K562 (cell line): ENCODE measurements around the gene CAMK2D. TPM values are rescaled to one million over a fixed set of nuclear protein-coding genes. Genes with fewer than 3 reads are reported as not detected.

Experiments
- ATAC-seq: fragments of 200-7000 bp; cut with Tn5 transposase; 3 replicates; pipeline ENCODE4 v1.9.1; 2020; ENCODE audit warnings: moderate library complexity
- BruUV-seq: library from RNA; stranded (reverse); fragments of 400-500 nt; replicated peaks from 2 replicates; lab custom pipeline; 2021; lab: Mats Ljungman, UMichigan
- CTCF ChIA-PET: fragments of 300-600 bp; formaldehyde crosslinking; extraction: SDS; loops from one replicate; lab custom pipeline; 2021; ENCODE audit warnings: low intra/inter-chr PET ratio; lab: Yijun Ruan, JAX
- POLR2A ChIA-PET: fragments of 300-600, 350-650 bp; sonication (Branson Sonifier 250); formaldehyde crosslinking; extraction: SDS; loops from one replicate; lab custom pipeline; 2021; ENCODE audit warnings: antibody characterized with exemption, inconsistent platforms; lab: Yijun Ruan, JAX
- DNase-seq, 4 experiments: peaks; one replicate each; pipeline versions ENCODE4 v3.0.0 to v3.0.0-alpha.2; 2011 to 2018; ENCODE audit warnings: low spot score in 3 of 4, mixed read lengths in 3 of 4; ENCODE audit errors: extremely low read depth in 1 of 4
- FAIRE-seq: peaks from 2 replicates; lab custom pipeline; 2011; peaks lifted over from hg19 to GRCh38; lab: Jason Lieb, UNC
- H2AFZ ChIP-seq: 2 replicates; pipeline ENCODE4 v1.6.0; 2011; ENCODE audit warnings: low read depth, low read length, control low read depth, inconsistent platforms
- H3K27ac ChIP-seq: fragments of 200-600 bp; 3 replicates; pipeline ENCODE4 v1.8.0; 2011; ENCODE audit warnings: low read depth, mild to moderate bottlenecking, control low read depth, inconsistent platforms, low read length, moderate library complexity, mixed read lengths; ENCODE audit errors: extremely low read depth
- H3K27me3 ChIP-seq, 2 experiments: fragments of 300-600 bp in 1 of 2; 2 replicates in 1 of 2; 3 replicates in 1 of 2; pipeline versions ENCODE4 v1.6.0 to v1.8.0; 2011; ENCODE audit warnings: inconsistent platforms in 2 of 2, low read length in 2 of 2, mild to moderate bottlenecking in 1 of 2, mixed read lengths in 1 of 2, moderate library complexity in 1 of 2; ENCODE audit not compliant: control insufficient read depth in 2 of 2, insufficient read depth in 2 of 2
- H3K36me3 ChIP-seq: fragments of 300-600 bp; 3 replicates; pipeline ENCODE4 v1.8.0; 2011; ENCODE audit warnings: mild to moderate bottlenecking, low read length, inconsistent platforms; ENCODE audit not compliant: control insufficient read depth, insufficient read depth
- H3K4me1 ChIP-seq, 2 experiments: fragments of 200-600 bp in 1 of 2; replicated peaks in 1 of 2; 2 replicates in 1 of 2; 3 replicates in 1 of 2; pipeline versions ENCODE4 v1.5.1 to v1.8.0; 2011; ENCODE audit warnings: inconsistent platforms in 2 of 2, low read length in 2 of 2, mild to moderate bottlenecking in 1 of 2, mixed read lengths in 1 of 2, moderate library complexity in 1 of 2; ENCODE audit not compliant: control insufficient read depth in 2 of 2, insufficient read depth in 2 of 2
- H3K4me2 ChIP-seq: 2 replicates; pipeline ENCODE4 v1.6.1; 2011; ENCODE audit warnings: low read length, control low read depth, inconsistent platforms, mixed read lengths; ENCODE audit not compliant: insufficient read depth
- H3K4me3 ChIP-seq: fragments of 200-600 bp; sonication (generic), shearing (Covaris generic); 2 replicates; pipeline ENCODE4 v1.5.1; 2016; ENCODE audit warnings: control low read depth, inconsistent platforms
- H3K79me2 ChIP-seq: fragments of 200-600 bp; 3 replicates; pipeline ENCODE4 v1.8.0; 2011; ENCODE audit warnings: low read length, inconsistent platforms; ENCODE audit not compliant: control insufficient read depth, insufficient read depth
- H3K9ac ChIP-seq, 2 experiments: 2 replicates each; pipeline versions ENCODE4 v1.6.0 to v1.6.1; 2011; ENCODE audit warnings: low read depth in 2 of 2, low read length in 2 of 2, control low read depth in 1 of 2, inconsistent platforms in 1 of 2, mild to moderate bottlenecking in 1 of 2, mixed read lengths in 1 of 2; ENCODE audit not compliant: insufficient read depth in 1 of 2
- H3K9me1 ChIP-seq: one replicate; pipeline ENCODE4 v1.6.0; 2011; ENCODE audit warnings: inconsistent platforms, mild to moderate bottlenecking, low read length, moderate library complexity; ENCODE audit not compliant: control insufficient read depth, insufficient read depth
- H3K9me3 ChIP-seq: replicated peaks from 2 replicates; pipeline ENCODE4 v1.5.1; 2011; ENCODE audit warnings: low read depth, low read length, inconsistent platforms; ENCODE audit not compliant: control insufficient read depth, insufficient read depth
- H4K20me1 ChIP-seq: replicated peaks from 2 replicates; pipeline ENCODE4 v1.6.1; 2011; ENCODE audit warnings: low read length, inconsistent platforms, mixed read lengths; ENCODE audit not compliant: control insufficient read depth, insufficient read depth
- CTCF ChIP-seq, 3 experiments: IDR thresholded peaks in 2 of 3; conservative IDR thresholded peaks in 1 of 3; 2 replicates each; pipeline ENCODE4 v1.5.1; 2011 to 2012; ENCODE audit warnings: low read length in 3 of 3, mild to moderate bottlenecking in 3 of 3, control low read depth in 2 of 3, improper control_type of control experiment in 1 of 3, inconsistent platforms in 1 of 3, low read depth in 1 of 3, mixed read lengths in 1 of 3, moderate library complexity in 1 of 3; ENCODE audit not compliant: insufficient read depth in 2 of 3
- FOXM1 ChIP-seq, 2 experiments: fragments of 450-650 bp in 1 of 2; sonication (generic) in 1 of 2; formaldehyde crosslinking in 1 of 2; IDR thresholded peaks; 2 replicates each; pipeline versions ENCODE4 v1.6.1 to v1.9.0; 2017 to 2022; ENCODE audit warnings: low read depth in 2 of 2, mild to moderate bottlenecking in 2 of 2, missing genetic modification reagents in 1 of 2, moderate library complexity in 1 of 2
- HINFP ChIP-seq: fragments of 450-650 bp; conservative IDR thresholded peaks from 2 replicates; pipeline ENCODE4 v1.6.1; 2016; ENCODE audit warnings: missing genetic modification characterization, low read depth, mild to moderate bottlenecking, control low read depth, missing compliant biosample characterization
- IRF1 ChIP-seq: sonication (generic); formaldehyde crosslinking; IDR thresholded peaks from 2 replicates; pipeline ENCODE4 v1.8.0; 2022; ENCODE audit warnings: missing genetic modification reagents, mild to moderate bottlenecking, borderline replicate concordance
- LEF1 ChIP-seq: fragments of 450-650 bp; IDR thresholded peaks from 2 replicates; pipeline ENCODE4 v1.6.1; 2016; ENCODE audit warnings: mild to moderate bottlenecking
- SMARCA4 ChIP-seq: fragments of 450-650 bp; IDR thresholded peaks from 2 replicates; pipeline ENCODE4 v1.6.1; 2016
- WGBS: fragments of 100-300 bp; shearing (Covaris generic); methylation state at CpG from one replicate; pipeline ENCODE4 v1.1.6; 2016; ENCODE audit warnings: low coverage, mixed read lengths; ENCODE audit not compliant: insufficient coverage; ENCODE audit errors: missing lambda C conversion rate; 5-methylcytosine and 5-hydroxymethylcytosine counted together
- in situ Hi-C: fragments of 300-500 bp; cut with MboI; formaldehyde crosslinking; loops from 4 replicates; pipeline ENCODE4 v1.15.0; 2018; ENCODE audit warnings: inconsistent platforms, mixed read lengths
- intact Hi-C: fragments of 100-400 bp; cut with micrococcal nuclease; formaldehyde crosslinking; loops from 2 replicates; pipeline ENCODE4 v1.14.2; 2022
- polyA plus RNA-seq, 8 experiments: library from polyadenylated mRNA; depleted of rRNA in 4 of 8; stranded (reverse) in 5 of 8; unstranded in 3 of 8; fragments of >200 nt; fragmentation: Nextera tagmentation in 2 of 8; fragmentation: Illumina TruSeq in 1 of 8; extraction: Ambion mirVana in 2 of 8; extraction: Trizol in 1 of 8; gene quantifications; 2 replicates each; pipeline versions ENCODE4 v1.2.1 to v1.2.3, GENCODE V29; 2011 to 2014; ENCODE audit warnings: inconsistent platforms in 1 of 8, missing spikeins in 1 of 8
- total RNA-seq, 7 experiments: library from RNA; depleted of rRNA in 6 of 7; stranded (reverse); fragments of >200 nt in 6 of 7; fragmentation: Illumina TruSeq in 2 of 7; extraction: Trizol in 2 of 7; gene quantifications; 2 replicates each; pipeline versions ENCODE4 v1.2.1 to v1.2.3, GENCODE V29; 2011 to 2021; ENCODE audit warnings: low replicate concordance in 1 of 7

CAMK2D gene
- total and polyA plus RNA-seq, 9 of the 15 experiments (the other 6 are each of a cell fraction or from before 2014, with no cell fraction given), result 0.01 to 0.33 (median 0.04) TPM; not detected in 2

DNA sequence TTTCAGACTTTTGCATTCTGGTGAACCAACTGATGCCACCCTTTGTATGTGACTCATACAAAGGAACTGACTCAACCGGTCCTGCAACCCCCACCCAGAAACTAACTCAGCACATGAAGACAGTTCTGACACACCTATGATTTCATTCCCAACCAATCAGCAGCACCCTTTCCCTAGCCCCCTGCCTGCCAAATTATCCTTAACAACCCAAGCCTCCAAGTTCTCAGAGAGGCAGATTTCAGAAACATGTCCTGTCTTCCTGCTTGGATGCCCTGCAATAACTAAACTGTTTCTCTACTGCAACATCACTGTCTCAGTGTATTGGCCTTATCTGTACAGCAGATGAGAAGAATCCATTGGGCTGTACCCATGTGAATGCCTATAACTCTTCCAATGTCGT is 284.7 kb downstream of the CAMK2D start:
- no peak for FAIRE-seq
- no peaks in the 10 kb centered on the region for H3K79me2 ChIP-seq
- no peak for TF ChIP-seq LEF1
- no peak for TF ChIP-seq CTCF (IDR thresholded peaks at IDR 0.05 in 2 of 3, conservative IDR thresholded peaks at IDR 0.05 in 1 of 3; ENCODE audit: insufficient read depth in 2 of 3, low read depth in 1 of 3, low read length in 3 of 3)
- TF ChIP-seq FOXM1 (IDR thresholded peaks at IDR 0.05; ENCODE audit: low read depth), result no peak
- no peak for TF ChIP-seq FOXM1 (CRISPR knock-in tag; IDR thresholded peaks at IDR 0.05; ENCODE audit: low read depth)
- TF ChIP-seq IRF1 (CRISPR knock-in tag), result no peak
- TF ChIP-seq SMARCA4, result no peak
- no peak for TF ChIP-seq HINFP (tag)
- TF ChIP-seq, all 486 proteins: peak for 0
- no peak overlapping the region for H3K4me3 ChIP-seq
- no peak overlapping the region for H3K27ac ChIP-seq
- H3K27me3 ChIP-seq, result no peaks in the 10 kb centered on the region
- no peak overlapping the region for H3K4me2 ChIP-seq
- H4K20me1 ChIP-seq, result no peaks in the 10 kb centered on the region
- ATAC-seq (no peak), DNase-seq (no peak)
- H3K4me1 ChIP-seq, result no peaks in the 10 kb centered on the region
- no peaks in the 10 kb centered on the region for H3K9me1 ChIP-seq
- no peak overlapping the region for H3K9ac ChIP-seq
- intact Hi-C loops (no loop called here), in situ Hi-C loops (no loop called here)
- ChIA-PET CTCF (no interaction called here), POLR2A (no interaction called here)
- 0 out of 2 replicates have a peak, but pooled peaks cover 2% of the 10 kb centered on the region for H3K9me3 ChIP-seq
- BruUV-seq, result no TSS peak
- no peaks in the 10 kb centered on the region for H3K36me3 ChIP-seq
- 0% methylated on average over 2 of the region's 2 CpGs for WGBS
- no peak overlapping the region for H2AFZ ChIP-seq
